ENCODE measurements around the gene COL23A1. TPM values are rescaled to one million over a fixed set of nuclear protein-coding genes. Genes with fewer than 3 reads are reported as not detected.

COL23A1 gene
- total and polyA plus RNA-seq, 2 of the 8 experiments (the other 6 are each of a cell fraction or from before 2014, with no cell fraction given) = 3.1 to 4.7 TPM

GRCh38 chr5:178370102-178370501 lies 220.1 kb downstream of the COL23A1 start:
- no peak overlapping the region for H2BK20ac ChIP-seq (ENCODE audit: low read length)
- H3K36me3 ChIP-seq (ENCODE audit: control insufficient read depth in 2 of 4, insufficient read depth in 4 of 4, low read length in 3 of 4) = no peaks in the 10 kb centered on the region
- no peaks in the 10 kb centered on the region for H3K79me2 ChIP-seq (ENCODE audit: control insufficient read depth in 1 of 2, insufficient read depth in 2 of 2, low read length in 2 of 2)
- TF ChIP-seq PHF8 (conservative IDR thresholded peaks at IDR 0.05; ENCODE audit: low read depth, low read length) (no peak), TEAD4 (IDR thresholded peaks at IDR 0.05; ENCODE audit: low read depth, low read length) (no peak)
- no peak overlapping the region for H2BK5ac ChIP-seq (ENCODE audit: low read depth, low read length)
- no peaks in the 10 kb centered on the region for H3K23me2 ChIP-seq (ENCODE audit: low read depth, low read length)
- no peak overlapping the region for H3K18ac ChIP-seq (ENCODE audit: extremely low read depth, low read length)
- H3K9me3 ChIP-seq (ENCODE audit: insufficient read depth in 2 of 2, low read depth in 1 of 2, low read length in 1 of 2) = peaks cover 15 to 17% of the 10 kb centered on the region in 2 experiments
- peaks cover 4% of the 10 kb centered on the region; the same call in 1 of the 2 replicates for H3K79me1 ChIP-seq (ENCODE audit: low read depth, low read length)
- no peak overlapping the region for H3K4me3 ChIP-seq (ENCODE audit: extremely low read depth in 1 of 4, insufficient read depth in 2 of 4, low read depth in 3 of 4, low read length in 4 of 4)
- DNase-seq (ENCODE audit: low read depth in 1 of 2, low spot score in 2 of 2) = no peak
- no peak overlapping the region for H2AFZ ChIP-seq (ENCODE audit: low read length)
- peaks cover 0 to 7% (median 5%) of the 10 kb centered on the region in 4 experiments; a peak in 4 of 7 replicates for H3K4me1 ChIP-seq (replicated peaks in 1 of 4; ENCODE audit: control insufficient read depth in 3 of 4, insufficient read depth in 4 of 4, low read length in 3 of 4)
- H3K23ac ChIP-seq (ENCODE audit: insufficient read length) = no peak overlapping the region
- H3K4ac ChIP-seq (replicated peaks; ENCODE audit: insufficient read length, low read depth, low read length) = no peak overlapping the region
- no peak overlapping the region for H2AK5ac ChIP-seq (ENCODE audit: low read depth, low read length)
- CTCF ChIA-PET (ENCODE audit: partially characterized antibody) = interaction anchor here (0.9 to 1.9 kb wide), 4 partner anchors 20 to 220 kb away, joined by 3 to 4 read pairs (median 4); partner anchors contain the start of gene COL23A1
- no peak overlapping the region for H2BK15ac ChIP-seq (ENCODE audit: low read length)
- H4K8ac ChIP-seq (ENCODE audit: extremely low read depth, insufficient read depth, low read length) = no peak overlapping the region
- H2BK12ac ChIP-seq (ENCODE audit: low read depth, low read length) = no peak overlapping the region
- POLR2A ChIA-PET (ENCODE audit: partially characterized antibody) = interaction anchor here (0.6 kb wide), 1 partner anchor 280 kb away, joined by 4 read pairs; no protein-coding TSS in a partner anchor
- no peak overlapping the region for H3K56ac ChIP-seq (replicated peaks; ENCODE audit: insufficient read length, low read depth, low read length)
- no peak overlapping the region for H4K5ac ChIP-seq (ENCODE audit: insufficient read length, low read depth, low read length)
- H3K9ac ChIP-seq (replicated peaks in 1 of 4; ENCODE audit: extremely low read depth in 1 of 4, low read depth in 3 of 4, low read length in 3 of 4) = no peak overlapping the region
- H2BK120ac ChIP-seq (replicated peaks; ENCODE audit: low read depth, low read length) = no peak overlapping the region
- FAIRE-seq = no peak
- no peak overlapping the region for H3K14ac ChIP-seq (ENCODE audit: insufficient read length)
- 93% methylated on average over 4 of the region's 4 CpGs; no CpG with 5 or more reads in 1 of the 2 experiments for WGBS, 2 experiments (ENCODE audit: extremely low coverage in 1 of 2, insufficient coverage in 1 of 2, insufficient read length in 1 of 2, insufficient replicate concordance in 2 of 2, low coverage in 1 of 2, low lambda C conversion rate in 2 of 2, missing lambda C conversion rate in 1 of 2)
- H4K91ac ChIP-seq (replicated peaks; ENCODE audit: insufficient read length, low read length) = no peak overlapping the region
- H4K20me1 ChIP-seq (replicated peaks in 1 of 2; ENCODE audit: control insufficient read depth in 1 of 2, insufficient read depth in 2 of 2, low read length in 2 of 2) = peaks cover 0 to 2% of the 10 kb centered on the region in 2 experiments
- no peaks in the 10 kb centered on the region for H3K27me3 ChIP-seq (replicated peaks in 1 of 4; ENCODE audit: control insufficient read depth in 3 of 4, extremely low read depth in 1 of 4, insufficient read depth in 3 of 4, low read length in 3 of 4)
- no peak overlapping the region for H3K4me2 ChIP-seq (ENCODE audit: insufficient read depth in 1 of 2, low read depth in 2 of 2, low read length in 2 of 2)
- no peak overlapping the region for H3K27ac ChIP-seq (ENCODE audit: low read depth, low read length)

All from H1 (cell line).